ENCODE measurements around the gene KRTAP26-1.

Gene KRTAP26-1

DNA sequence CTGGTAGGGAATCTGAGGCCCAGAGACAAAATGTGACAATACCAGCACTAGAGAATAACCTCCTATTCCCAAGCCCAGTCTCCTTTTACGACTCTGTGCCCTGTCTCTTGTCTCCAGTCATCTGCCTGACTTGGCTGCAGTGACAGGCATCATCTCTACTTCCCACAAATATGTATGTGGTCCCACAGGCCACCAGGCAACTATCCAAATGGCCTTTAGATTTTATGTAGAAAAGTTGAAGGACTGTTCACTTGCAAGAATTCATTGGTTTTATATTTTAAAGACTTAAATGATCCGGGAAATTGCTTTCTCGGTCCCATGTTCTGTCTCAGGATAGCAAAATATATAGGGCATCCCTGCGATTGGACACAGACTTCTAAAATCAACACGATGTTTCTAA is 49.0 kb downstream of the KRTAP26-1 start:
- DNase-seq (ENCODE audit: low read depth) = no peak

DNA sequence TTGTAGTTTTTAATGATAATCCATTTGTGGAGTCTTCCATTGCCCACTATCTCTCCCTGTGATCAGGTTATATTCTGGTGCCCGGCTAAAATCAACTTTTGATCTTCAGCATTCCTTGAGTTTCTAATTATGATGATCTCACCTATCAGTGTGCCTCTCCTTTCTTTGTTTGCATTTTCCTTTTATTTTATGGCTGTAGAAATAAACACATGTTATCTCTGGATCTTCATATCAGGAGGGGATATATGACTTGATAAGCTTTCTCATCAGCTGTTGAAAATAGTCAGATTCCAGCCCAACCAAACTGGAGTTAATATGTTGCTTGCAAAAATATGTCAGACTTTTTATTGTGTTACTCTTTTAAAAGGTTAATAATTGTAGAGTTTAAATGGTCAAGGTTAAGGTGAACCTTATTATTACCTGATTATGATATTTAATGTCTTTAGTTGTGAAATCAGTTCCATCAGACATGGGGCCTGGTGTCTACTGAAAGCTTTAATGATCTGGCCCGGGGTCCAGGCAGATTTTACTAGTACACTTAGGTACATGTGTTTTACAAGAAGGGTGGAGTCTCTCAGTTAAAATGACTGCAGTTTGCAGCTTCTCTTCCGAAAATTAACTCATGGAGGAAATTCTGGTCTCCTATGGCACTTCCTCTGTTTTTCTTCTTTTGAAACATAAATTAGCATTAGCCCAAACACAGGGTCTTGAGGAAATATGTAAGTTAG is 50.1 kb downstream of the KRTAP26-1 start:
- DNase-seq (ENCODE audit: low read depth) = no peak
